Stimulated activated CD8-positive, alpha-beta memory T cell treated with anti-CD3 and anti-CD28 coated beads, Interleukin-4, amount 100 ng/mL, for 1 hour (primary cell): ENCODE results near the gene KRTDAP.
"Not testable (repeated sequence)": the region's sequence is repeated elsewhere in the genome, so short reads cannot be mapped to it uniquely, and the experiment has no call there.

Source experiments
- DNase-seq, 2 donors: peaks; one replicate each; pipeline ENCODE4 v3.0.0-alpha.2; 2020; ENCODE audit warnings: low read depth in 2 of 2, low spot score in 1 of 2

Gene KRTDAP

GRCh38 chr19:35487656-35488182 lies 2.5 kb downstream of the KRTDAP start:
- no peak for DNase-seq

- no peak for DNase-seq
These were observed 4.0 kb downstream of the KRTDAP start for GRCh38 chr19:35486268-35486708.

GRCh38 chr19:35484252-35485036 lies 5.8 kb downstream of the KRTDAP start:
- no peak for DNase-seq

- DNase-seq: no peak
These were observed 7.2 kb downstream of the KRTDAP start for GRCh38 chr19:35483089-35483488.

- no peak for DNase-seq
These were observed 11.2 kb downstream of the KRTDAP start for GRCh38 chr19:35478794-35479677.

- DNase-seq: no peak
These were observed 14.1 kb downstream of the KRTDAP start for GRCh38 chr19:35476149-35476548.

GRCh38 chr19:35474594-35474993 lies 15.7 kb downstream of the KRTDAP start:
- DNase-seq: not testable (repeated sequence)

- no peak for DNase-seq
These were observed 16.2 kb downstream of the KRTDAP start for GRCh38 chr19:35474104-35474503.

- DNase-seq: no peak
These were observed 18.3 kb downstream of the KRTDAP start for GRCh38 chr19:35471946-35472345.

GRCh38 chr19:35471075-35471474 lies 19.2 kb downstream of the KRTDAP start:
- DNase-seq: not testable (repeated sequence)

GRCh38 chr19:35470128-35470527 lies 20.1 kb downstream of the KRTDAP start:
- DNase-seq: no peak

GRCh38 chr19:35468637-35469036 lies 21.6 kb downstream of the KRTDAP start:
- DNase-seq: peak; percentile 27 to 34

GRCh38 chr19:35466259-35466658 lies 24.0 kb downstream of the KRTDAP start:
- DNase-seq: no peak

GRCh38 chr19:35462956-35463355 lies 27.3 kb downstream of the KRTDAP start:
- not testable (repeated sequence) for DNase-seq

GRCh38 chr19:35462476-35462953 lies 27.7 kb downstream of the KRTDAP start:
- peak in 1 of 2 donors; percentile 18 for DNase-seq

- DNase-seq: not testable (repeated sequence)
These were observed 28.5 kb downstream of the KRTDAP start for GRCh38 chr19:35461788-35462187.

- no peak for DNase-seq
These were observed 29.2 kb downstream of the KRTDAP start for GRCh38 chr19:35461060-35461459.

- no peak for DNase-seq
These were observed 29.7 kb downstream of the KRTDAP start for GRCh38 chr19:35460608-35461007.

- DNase-seq: no peak
These were observed 30.7 kb downstream of the KRTDAP start for GRCh38 chr19:35459414-35460082.

- DNase-seq: no peak
These were observed 31.4 kb downstream of the KRTDAP start for GRCh38 chr19:35458731-35459391.

- DNase-seq: no peak
These were observed 32.1 kb downstream of the KRTDAP start for GRCh38 chr19:35458192-35458591.
